Fibroblast of skin of abdomen (primary cell): Measurements from ENCODE around the gene PTBP3. TPM values are rescaled to one million over a fixed set of nuclear protein-coding genes. Genes with fewer than 3 reads are reported as not detected.
A peak's percentile ranks its signal among the peaks of the same experiment; 100 is the strongest.
"Not testable (repeated sequence)": the region's sequence is repeated elsewhere in the genome, so short reads cannot be mapped to it uniquely, and the experiment has no call there.

ENCODE experiments used
- DNase-seq: peaks from one replicate; pipeline ENCODE4 v3.0.0-alpha.2; 2013
- polyA plus RNA-seq, 2 experiments: library from polyadenylated mRNA; unstranded; fragments of 120-200 nt; gene quantifications; one replicate each; pipeline ENCODE4 v1.2.1, GENCODE V29; 2013; ENCODE audit not compliant: insufficient read length in 2 of 2

The PTBP3 gene
- 21.1 TPM for polyA plus RNA-seq (2013, experiment 1 of 2; ENCODE audit: insufficient read length)
- 20.9 TPM for polyA plus RNA-seq (2013, experiment 2 of 2; ENCODE audit: insufficient read length)

- DNase-seq: peak; percentile 65
These were observed at the start of gene PTBP3 for GRCh38 chr9:112332977-112333638. Gene PTBP3, minus strand, starts transcription at chr9:112333619. Its CDS starts 35,754 bp downstream, at chr9:112297865.

DNA sequence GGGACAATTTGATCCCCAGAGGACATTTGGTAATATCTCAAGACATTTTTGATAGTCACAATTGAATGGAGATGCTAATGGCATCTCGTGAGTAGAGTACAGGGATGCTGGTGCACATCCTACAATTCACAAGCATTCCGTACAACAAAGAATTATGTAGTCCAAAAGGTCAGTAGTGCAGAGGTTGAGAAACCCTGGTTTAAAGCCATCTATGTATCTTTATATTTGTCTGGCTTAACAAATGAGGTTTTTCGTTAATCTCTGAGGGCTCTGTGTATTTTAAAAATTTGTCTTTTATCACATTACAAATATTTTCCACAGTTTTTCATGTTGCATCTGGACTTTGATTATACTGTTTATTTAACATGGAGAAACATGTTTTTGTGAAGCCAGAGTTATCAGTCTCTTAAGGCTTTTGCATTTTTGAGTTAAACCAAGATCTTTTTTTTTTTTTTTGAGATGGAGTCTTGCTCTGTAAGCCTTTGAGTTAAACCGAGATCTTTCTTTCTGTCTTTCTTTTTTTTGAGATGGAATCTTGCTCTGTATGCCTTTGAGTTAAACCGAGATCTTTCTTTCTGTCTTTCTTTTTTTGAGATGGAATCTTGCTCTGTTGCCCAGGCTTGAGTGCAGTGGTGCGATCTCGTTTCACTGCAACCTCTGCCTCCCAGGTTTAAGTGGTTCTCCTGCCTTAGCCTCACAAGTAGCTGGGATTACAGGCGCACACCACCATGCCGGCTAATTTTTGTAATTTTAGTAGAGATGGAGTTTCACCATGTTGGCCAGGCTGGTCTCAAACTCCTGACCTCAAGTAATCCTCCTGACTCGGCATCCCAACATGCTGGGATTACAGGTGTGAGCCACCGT, 49.3 kb upstream of the PTBP3 start:
- no peak for DNase-seq

- DNase-seq: no peak
These were observed 48.6 kb upstream of the PTBP3 start for GRCh38 chr9:112382066-112382465.

- DNase-seq: peak; percentile 28
These were observed 47.4 kb upstream of the PTBP3 start for GRCh38 chr9:112380825-112381221.

GRCh38 chr9:112380102-112380824, 46.8 kb upstream of the PTBP3 start, which contains the start of gene HSDL2:
Gene HSDL2, plus strand, starts transcription at chr9:112380108. Its CDS starts 56 bp downstream, at chr9:112380164.
- DNase-seq: peak; percentile 22

DNA sequence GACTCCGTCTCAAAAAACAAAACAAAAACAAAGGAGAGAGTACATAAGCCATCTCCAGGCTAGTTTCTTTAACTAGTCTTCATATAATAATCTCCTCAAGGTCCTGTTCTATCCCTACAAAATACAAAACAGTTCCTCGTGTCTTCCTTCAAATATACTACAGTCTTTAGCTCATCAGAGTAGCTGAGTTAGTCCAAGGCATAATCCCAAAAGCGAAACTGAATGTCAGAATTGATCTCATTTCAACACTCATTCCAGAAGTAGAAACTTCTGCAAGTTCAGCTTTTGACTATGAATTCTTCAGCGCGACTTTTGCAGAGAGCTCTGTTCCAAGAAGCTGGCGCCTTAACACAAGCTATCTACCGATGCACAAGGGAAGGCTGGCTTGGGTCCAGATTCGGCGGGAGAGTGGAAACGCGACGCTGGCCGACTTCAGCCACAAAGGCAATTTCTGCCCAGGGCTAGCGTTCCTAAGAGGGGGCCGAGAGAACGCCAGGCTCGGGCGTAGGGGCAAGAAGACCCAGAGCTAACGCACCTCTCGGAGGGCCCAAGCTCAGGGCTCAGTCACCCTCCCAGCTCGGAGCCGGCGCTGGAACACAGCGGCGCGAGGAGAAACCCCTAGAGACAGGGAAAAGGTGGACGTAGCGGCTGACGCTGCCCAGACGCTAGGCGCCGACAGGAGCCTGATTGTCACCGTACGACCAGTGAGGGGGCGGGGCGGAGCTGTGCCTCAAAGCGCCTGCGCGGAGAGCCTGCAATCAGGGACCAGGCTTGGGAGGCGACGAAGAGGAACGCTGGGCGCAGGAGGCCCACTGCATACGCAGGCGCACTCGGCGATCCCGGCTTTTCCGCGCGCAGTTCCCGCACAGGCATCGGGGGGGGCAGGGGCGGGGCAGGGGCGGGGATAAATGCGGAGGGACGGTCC, 46.0 kb upstream of the PTBP3 start:
- DNase-seq: peak; percentile 98

DNA sequence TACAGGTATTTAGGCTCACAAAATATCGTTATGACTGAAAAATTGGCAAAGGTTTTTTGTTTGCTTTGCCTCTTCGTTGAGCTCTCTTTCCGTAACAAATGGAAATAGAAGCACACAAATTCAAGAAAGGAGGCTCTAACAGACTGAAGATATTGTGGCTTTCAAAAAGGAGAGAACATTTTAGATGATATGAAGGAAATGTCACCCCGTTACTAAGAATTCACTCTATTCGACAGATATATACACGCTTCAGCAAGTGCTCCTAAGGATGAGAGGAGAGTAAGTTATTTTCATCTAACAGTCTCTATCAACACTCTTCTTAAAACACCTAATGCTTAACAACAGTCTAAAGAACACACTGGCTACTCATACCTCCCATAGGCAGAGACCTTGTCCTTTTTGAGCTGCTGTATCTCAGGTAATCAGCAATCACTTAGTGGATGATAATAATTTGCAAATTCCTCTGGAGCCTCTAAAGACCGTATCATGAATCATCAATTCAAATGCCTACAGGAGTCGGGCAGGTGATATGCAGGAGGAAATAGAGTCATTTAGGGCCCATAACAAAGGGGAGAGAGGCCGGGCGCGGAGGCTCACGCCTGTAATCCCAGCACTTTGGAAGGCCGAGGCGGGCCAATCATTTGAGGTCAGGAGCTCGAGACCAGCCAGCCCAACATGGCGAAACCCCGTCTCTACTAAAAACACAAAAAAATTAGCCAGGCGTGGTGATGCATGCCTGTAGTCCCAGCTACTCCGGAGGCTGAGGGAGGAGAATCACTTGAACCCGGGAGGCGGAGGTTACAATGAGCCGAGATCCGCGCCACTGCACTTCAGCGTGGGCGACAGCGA, 45.1 kb upstream of the PTBP3 start:
- DNase-seq: no peak

- DNase-seq: no peak
These were observed 44.4 kb upstream of the PTBP3 start for GRCh38 chr9:112377684-112378327.

- no peak for DNase-seq
These were observed 43.7 kb upstream of the PTBP3 start for GRCh38 chr9:112377087-112377486.

DNA sequence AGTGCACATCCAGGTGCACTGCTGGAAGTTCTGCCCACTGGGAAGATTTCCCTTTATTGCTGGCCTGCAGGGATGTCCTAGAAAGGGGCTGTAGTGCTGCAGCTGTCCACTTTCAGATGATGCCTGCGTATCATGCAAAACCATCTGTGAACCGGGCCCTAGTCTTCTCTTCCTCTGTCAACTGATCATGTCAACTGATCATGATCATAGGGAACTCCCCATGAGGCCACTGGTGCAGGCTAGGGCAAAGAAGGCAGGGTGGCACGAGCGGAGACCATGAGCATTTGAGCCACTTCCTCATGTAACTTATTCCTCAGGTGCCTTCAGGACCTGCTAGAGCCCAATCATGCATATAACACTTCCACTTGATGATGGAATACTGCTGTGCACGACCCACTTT, 41.9 kb upstream of the PTBP3 start:
- DNase-seq: no peak

DNA sequence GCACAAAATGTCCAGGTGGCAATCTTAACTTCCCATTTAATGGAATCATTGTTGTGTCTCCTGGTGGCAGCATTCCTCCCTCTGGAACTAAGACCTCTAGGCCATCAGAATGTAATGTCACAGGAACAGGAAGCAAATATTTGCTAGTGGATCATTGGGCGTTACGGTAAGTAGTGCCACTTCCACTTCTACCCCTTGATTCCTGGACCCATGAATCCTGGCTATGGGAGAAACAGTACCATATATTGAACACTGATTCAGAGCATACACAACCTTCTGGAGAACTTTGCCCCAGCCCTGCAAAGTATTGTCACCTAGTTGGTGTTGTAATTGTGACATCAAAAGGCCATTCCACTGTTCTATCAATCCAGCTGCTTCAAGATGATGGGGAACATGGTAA, 40.8 kb upstream of the PTBP3 start:
- DNase-seq: not testable (repeated sequence)

DNA sequence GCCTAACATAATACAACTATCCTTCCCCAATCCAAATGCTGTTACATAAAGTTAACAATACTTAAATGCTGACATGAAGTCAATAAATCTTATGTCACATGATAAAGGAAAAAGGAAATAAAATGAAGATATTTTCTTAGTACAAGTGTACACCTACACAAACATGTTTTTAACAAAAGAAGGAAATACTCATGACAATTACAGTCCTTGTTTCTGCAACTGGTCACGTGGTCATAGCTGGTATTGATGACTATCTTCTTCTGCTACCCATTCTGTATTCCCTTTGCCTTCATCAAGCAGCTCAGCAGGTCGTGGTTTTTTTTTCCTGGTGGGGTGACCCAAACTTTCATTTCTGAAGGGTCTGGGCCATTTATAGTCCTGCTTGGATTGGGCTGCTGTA, 40.2 kb upstream of the PTBP3 start:
- not testable (repeated sequence) for DNase-seq

- no peak for DNase-seq
These were observed 37.6 kb upstream of the PTBP3 start for GRCh38 chr9:112371060-112371459.

DNA sequence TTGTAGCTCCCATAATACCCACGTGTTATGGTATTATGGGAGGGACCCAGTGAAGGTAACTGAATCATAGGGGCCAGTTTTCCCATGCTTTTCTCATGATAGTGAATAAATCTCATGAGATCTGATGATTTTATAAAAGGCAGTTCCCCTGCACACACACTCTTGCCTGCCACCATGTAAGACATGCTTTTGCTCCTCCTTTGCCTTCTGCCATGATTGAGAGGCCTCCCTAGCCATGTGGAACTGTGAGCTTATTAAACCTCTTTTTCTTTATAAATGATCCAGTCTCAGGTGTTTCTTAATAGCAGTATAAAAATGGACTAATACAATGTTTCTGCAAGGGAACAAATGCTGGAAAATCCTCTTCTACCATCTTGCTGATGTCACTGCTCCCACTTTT, 36.4 kb upstream of the PTBP3 start:
- DNase-seq: no peak

GRCh38 chr9:112367465-112367864, 34.0 kb upstream of the PTBP3 start:
- DNase-seq: no peak

DNA sequence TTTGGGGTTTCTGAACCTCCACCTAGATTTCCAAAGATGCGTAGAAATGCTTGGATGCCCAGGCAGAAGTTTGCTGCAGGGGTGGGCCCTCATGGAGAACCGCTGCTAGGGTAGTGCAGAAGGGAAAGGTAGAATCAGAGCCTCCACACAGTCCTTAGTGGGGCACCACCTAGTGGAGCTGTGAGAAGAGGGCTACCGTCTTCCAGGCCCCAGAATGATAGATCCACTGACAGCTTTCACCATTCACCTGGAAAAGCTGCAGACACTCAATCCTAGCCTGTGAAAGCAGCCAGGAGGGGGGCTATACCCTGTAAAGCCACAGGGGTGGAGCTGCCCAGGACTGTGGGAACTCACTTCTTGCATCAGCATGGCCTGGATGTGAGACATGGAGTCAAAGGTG, 33.2 kb upstream of the PTBP3 start:
- DNase-seq: no peak

DNA sequence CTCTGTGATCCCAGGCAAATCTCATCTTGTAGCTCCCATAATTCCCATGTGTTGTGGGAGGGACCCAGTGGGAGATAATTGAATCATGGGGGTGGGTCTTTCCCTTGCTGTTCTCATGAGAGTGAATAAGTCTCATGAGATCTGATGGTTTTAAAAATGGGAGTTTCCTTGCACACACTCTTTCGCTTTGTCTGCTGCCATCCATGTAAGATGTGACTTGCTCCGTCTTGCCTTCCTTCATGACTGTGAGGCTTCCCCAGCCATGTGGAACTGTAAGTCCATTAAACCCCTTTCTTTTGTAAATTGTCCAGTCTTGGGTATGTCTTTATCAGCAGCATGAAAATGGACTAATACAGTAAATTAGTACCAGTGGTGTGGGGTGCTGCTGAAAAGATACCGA, 31.8 kb upstream of the PTBP3 start:
- not testable (repeated sequence) for DNase-seq

DNA sequence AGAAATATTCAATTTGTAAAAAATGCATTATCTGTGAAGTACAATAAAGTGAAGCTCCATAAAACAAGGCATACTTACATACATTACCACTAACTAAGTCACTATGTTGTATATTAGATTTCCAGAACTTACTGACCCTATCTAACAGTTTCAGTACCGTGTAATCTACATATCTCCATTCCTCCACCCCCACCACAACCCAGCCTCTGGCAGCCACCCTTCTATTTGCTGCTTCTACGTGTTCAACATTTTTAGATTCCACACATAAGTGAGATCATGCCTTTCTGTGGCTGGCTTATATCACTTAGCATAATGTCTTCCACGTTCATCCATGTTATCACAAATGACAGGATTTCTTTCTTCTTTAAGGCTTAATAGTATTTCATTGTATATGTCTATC, 31.3 kb upstream of the PTBP3 start:
- no peak for DNase-seq

DNA sequence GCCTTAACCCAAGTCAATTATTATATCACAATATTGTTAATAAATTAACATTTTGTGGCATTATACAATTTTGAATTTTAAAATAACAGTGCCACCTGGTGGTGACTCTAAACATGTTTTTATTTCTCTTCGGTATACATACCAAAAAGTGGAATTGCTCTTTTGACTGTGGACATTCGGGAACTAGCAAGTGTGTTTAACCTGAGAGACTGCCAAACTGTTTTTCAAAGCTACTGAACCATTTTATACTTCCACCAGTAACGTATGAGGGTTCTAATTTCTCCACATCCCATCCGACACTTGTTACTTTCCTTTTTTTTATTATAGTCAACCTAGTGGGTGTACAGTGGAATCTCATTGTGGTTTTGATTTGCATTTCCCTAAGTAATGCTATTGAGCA, 28.2 kb upstream of the PTBP3 start:
- DNase-seq: peak; percentile 38

DNA sequence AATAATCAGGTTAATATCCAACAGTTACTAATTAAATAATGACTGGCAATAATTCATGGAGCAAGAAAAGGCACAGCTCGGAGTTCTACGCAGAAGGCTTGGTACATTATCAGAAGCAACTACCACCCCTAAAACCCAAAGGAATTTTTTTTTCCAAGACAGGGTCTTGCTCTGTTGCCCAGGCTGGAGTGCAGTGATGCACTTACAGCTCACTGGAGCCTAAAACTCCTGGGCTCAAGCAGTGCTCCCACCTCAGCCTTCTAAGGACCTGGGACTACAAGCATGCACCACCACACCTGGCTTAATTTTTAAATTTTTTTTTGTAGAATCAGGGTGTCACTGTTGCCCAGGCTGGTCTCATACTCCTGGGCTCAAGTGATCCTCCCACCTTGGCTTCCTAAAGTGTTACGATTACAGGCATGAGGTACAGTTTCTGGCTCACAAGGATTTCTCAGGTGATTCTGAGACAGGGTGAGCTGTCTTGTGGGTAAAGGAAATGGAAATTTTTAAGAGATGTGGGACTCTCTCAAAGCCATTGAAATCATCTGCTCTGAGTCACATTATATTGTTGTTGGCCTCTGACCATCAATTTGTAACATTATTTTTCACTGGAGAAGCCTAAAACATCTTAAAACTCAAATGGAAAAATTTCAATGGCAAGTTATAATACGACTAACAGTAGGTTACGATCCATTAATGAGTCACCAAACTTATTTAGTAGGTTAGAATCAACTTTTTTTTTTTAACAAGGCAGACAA, 26.8 kb upstream of the PTBP3 start:
- peak; percentile 34 for DNase-seq
